Iris pigment epithelial cell (primary cell): ENCODE measurements around the gene NFIL3.

Experiments
- DNase-seq: peaks from one replicate; pipeline ENCODE4 v3.0.0-alpha.2; 2011; ENCODE audit warnings: low read depth

The NFIL3 gene

DNA sequence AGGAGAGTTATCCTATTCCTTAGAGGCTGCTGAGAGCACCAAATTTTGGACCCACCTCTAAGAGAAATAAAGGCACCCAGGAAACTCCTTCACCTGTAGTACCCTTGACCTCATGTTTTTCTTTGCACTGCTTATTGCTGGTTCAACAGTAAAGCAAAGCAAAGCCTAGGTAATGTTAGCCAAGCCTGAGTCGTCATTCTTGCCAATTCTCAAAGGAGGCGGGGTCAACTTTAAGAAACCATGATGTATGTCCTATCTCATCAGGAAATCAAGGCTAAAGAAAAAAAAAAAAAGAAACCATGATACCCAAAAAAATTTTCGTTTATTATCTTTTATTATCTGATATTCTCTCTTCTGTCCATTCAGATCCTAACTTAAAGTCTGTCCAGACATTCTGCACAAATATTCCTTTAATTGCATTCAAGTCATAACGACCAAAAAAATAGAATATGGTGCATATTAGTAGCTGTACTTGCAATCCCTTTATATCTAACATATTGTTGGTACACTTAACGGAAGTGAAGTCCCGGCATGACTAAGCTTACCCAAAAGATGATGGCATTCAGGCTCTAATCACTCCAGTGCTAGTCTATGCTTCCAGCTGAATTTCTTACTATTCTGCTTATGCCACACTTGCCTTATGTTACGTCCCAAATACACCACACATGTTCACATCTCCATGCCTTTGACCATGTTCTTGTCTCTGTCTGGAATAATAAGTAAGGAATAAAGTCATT lies 63.7 kb downstream of the NFIL3 start:
- DNase-seq = no peak

DNA sequence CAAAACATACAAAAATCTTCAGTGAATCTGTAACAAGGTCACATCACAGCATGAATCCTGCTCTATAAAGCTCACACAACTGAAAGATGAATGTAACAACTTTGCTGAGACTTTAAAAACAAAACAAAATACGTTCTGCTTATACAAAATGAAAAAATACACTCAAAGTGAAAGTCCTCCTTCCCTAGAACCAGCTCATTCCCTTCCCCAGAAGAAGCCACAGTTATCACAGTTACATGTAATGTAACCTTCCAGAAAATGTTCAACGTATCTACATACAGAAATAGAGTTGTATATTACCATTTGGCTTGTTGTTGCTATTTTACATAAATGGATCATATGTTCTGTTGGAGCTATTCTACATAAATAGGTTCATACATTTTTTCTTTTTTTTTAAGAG lies 64.5 kb downstream of the NFIL3 start:
- no peak for DNase-seq
